ENCODE results near the gene NCAPH2. TPM values are rescaled to one million over a fixed set of nuclear protein-coding genes. Genes with fewer than 3 reads are reported as not detected.
A peak's percentile ranks its signal among the peaks of the same experiment; 100 is the strongest.

Gene NCAPH2
- total and polyA plus RNA-seq, 2 of the 13 experiments (the other 11 are each of a cell fraction or from before 2014, with no cell fraction given): 28.1 to 64.4 TPM

- TF ChIP-seq ZNF569 (CRISPR knock-in tag; IDR thresholded peaks at IDR 0.05; ENCODE audit: borderline replicate concordance): no peak
- TF ChIP-seq MXD4 (CRISPR knock-in tag; IDR thresholded peaks at IDR 0.05): no peak
- TF ChIP-seq POLR2G (IDR thresholded peaks at IDR 0.05; ENCODE audit: low read depth, low read length): no peak
- TF ChIP-seq ZNF780A (CRISPR knock-in tag; IDR thresholded peaks at IDR 0.05): peak; percentile 3; the same call in 1 of the 2 replicates
- no peak for TF ChIP-seq TBX3 (IDR thresholded peaks at IDR 0.05; ENCODE audit: borderline replicate concordance)
- TF ChIP-seq AFF4 (CRISPR knock-in tag; IDR thresholded peaks at IDR 0.05): no peak
- TF ChIP-seq NFATC3 (CRISPR knock-in tag; IDR thresholded peaks at IDR 0.05): no peak
- no peak for TF ChIP-seq HNF1B (CRISPR knock-in tag; IDR thresholded peaks at IDR 0.05)
- TF ChIP-seq DMTF1 (CRISPR knock-in tag; IDR thresholded peaks at IDR 0.05): no peak
- no peak for TF ChIP-seq ZBTB25 (CRISPR knock-in tag; IDR thresholded peaks at IDR 0.05)
- no peak for TF ChIP-seq PHB2 (IDR thresholded peaks at IDR 0.05; ENCODE audit: partially characterized antibody)
- TF ChIP-seq ZNF121 (CRISPR knock-in tag; IDR thresholded peaks at IDR 0.05): no peak
- no peak for TF ChIP-seq ZNF713 (CRISPR knock-in tag; IDR thresholded peaks at IDR 0.05)
- no peak for TF ChIP-seq KDM5A (IDR thresholded peaks at IDR 0.05; ENCODE audit: borderline replicate concordance, low read length)
- TF ChIP-seq ZNF253 (CRISPR knock-in tag; IDR thresholded peaks at IDR 0.05; ENCODE audit: borderline replicate concordance): no peak
- TF ChIP-seq ZNF350 (CRISPR knock-in tag; IDR thresholded peaks at IDR 0.05; ENCODE audit: borderline replicate concordance, low read depth): no peak
- TF ChIP-seq TCF12 (IDR thresholded peaks at IDR 0.05): no peak
- TF ChIP-seq TCF12 (CRISPR knock-in tag; IDR thresholded peaks at IDR 0.05): no peak
- TF ChIP-seq ZNF749 (CRISPR knock-in tag; IDR thresholded peaks at IDR 0.05; ENCODE audit: borderline replicate concordance): no peak
- TF ChIP-seq NRL (CRISPR knock-in tag; IDR thresholded peaks at IDR 0.05; ENCODE audit: borderline replicate concordance): peak; percentile 12; the same call in 1 of the 2 replicates
- no peak for TF ChIP-seq ZKSCAN5 (CRISPR knock-in tag; IDR thresholded peaks at IDR 0.05)
- peak; percentile 82; the same call in 1 of the 2 replicates for TF ChIP-seq FLYWCH1 (CRISPR knock-in tag; IDR thresholded peaks at IDR 0.05)
Observed at GRCh38 chr22:50526108-50526833, 18.2 kb downstream of the NCAPH2 start (continued).

Data from HepG2 (cell line).